ENCODE measurements around the gene NADSYN1.

NADSYN1 gene

DNA sequence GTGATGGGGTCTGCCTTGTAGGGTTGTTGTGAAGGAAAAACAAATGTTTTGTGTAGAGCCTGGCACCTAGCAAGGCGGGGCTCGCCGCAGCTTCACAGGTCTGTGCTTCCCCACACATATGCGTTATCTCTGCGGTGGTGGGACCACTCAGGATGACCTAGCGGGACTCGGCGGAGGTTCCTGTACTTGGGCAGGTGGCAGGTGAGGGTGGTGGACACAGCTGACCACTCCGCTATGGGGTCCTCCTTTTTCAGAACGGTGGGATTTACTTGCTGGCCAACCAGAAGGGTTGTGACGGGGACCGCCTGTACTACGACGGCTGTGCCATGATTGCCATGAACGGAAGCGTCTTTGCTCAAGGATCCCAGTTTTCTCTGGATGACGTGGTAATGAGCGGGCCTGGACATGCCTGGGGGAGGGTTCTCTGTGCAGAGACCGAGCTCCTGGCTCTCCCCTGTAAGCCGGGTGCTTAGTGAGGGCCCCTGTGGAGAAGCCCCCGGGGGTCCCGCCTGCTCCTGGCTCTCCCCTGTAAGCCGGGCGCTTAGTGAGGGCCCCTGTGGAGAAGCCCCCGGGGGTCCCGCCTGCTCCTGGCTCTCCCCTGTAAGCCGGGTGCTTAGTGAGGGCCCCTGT is 21.3 kb downstream of the NADSYN1 start:
- DNase-seq = no peak

GRCh38 chr11:71474771-71475483 is 21.9 kb downstream of the NADSYN1 start:
- DNase-seq = no peak

DNA sequence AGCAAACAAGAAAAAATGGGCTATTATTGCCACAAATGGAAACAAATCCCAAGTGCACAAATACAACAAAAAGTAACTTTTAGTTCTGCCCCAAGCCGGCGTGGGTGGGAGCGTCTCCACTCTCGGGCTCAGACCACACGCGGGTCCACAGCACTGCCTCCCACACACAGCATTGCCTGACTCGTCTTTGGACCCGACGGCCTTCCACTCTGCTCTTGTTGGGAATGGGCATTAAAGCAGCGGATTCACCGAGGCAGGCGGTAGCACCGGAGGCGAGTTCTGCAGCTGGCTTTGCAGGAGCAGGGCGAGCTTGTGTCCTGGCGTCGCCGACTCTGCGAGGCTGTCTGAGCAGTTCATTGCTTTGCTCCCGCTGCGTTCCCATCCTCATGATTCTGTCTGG is 23.0 kb downstream of the NADSYN1 start:
- DNase-seq = no peak

DNA sequence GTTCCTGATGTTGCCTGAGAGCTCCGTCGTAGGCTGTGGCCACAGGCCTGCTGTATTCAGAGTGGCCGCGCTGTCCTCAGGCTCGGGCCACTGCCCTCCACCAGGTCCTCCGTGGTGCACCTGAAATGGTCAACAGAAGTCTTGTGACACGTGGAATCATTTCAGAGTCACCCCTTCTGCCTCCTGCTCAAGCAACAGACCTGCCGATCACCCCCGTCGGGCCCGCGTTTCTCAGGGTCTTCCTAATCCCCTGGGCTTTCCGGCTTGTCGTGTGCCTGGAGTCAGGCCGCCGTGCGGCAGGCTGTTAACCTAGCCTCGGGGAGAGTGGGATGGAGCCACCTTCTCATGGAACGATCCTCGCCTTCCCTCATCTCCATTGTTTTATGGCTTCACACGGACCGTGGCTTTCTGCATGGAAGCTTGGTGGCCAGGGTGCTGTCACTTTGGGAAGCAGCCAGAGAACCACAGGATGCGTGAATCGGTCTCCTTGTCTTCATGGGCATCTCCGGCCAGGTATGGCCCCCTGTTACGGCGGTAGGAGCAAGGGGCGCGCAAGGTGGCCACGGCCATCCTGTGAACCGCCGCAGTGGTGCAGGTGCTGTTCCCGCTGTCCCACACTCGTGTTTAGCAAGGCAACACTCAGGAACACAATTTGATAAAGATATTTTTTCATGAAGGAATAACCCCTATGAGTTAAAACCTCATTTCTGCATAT is 24.1 kb downstream of the NADSYN1 start:
- DNase-seq = no peak

DNA sequence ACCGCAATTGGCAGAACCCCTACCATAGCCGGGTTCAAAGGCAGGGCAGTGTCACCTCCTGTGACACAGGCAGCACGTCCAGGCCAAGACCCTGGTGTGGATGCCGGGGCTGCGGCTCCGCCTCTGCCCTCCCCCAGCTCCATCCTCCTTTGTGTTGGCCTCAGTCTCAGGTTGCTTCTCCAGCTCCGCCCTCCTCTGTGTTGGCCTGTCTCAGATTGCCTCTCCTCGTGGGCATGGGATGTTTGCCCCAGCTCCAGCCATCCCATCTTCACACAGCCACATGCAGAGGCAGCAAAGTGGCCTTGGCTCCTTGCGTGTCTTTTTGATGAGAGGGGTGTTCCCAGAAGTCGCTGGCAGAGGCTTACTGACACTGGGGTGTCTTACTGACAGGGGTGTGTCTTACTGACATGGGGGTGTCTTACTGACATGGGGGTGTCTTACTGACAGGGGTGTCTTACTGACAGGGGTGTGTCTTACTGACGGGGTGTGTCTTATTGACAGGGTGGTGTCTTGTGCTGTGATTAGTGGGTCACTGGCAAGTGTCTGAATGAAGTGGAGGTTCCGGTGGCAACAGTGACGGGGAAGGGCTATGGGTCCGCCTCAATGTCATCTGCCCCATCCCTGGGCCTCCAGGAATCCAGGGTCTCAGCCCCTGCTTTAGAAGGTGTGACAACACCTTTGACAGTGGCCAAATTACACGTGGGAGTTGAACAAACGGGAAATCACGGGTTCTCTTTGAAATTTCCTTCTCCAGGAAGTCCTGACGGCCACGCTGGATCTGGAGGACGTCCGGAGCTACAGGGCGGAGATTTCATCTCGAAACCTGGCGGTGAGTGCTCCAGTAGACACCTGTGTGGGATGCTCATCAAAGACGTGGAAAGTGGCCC is 24.9 kb downstream of the NADSYN1 start:
- DNase-seq = no peak

DNA sequence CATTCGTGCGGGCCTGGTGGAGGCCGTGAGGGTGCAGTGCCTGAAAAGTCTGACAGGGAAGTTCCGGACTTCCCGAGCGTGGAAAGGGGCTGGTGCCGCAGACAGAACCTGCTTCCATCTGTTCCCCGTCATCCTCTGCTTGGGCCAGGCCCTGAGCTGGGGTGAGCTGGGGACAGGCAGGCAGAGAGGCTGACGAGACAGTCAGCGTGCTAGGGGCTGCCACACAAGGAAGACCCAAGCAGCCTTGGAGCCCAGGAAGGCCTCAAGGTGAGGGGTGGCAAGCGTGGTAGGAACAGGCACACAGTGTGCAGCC is 25.5 kb downstream of the NADSYN1 start:
- DNase-seq = no peak

GRCh38 chr11:71481101-71481960 is 28.3 kb downstream of the NADSYN1 start:
- DNase-seq = no peak

DNA sequence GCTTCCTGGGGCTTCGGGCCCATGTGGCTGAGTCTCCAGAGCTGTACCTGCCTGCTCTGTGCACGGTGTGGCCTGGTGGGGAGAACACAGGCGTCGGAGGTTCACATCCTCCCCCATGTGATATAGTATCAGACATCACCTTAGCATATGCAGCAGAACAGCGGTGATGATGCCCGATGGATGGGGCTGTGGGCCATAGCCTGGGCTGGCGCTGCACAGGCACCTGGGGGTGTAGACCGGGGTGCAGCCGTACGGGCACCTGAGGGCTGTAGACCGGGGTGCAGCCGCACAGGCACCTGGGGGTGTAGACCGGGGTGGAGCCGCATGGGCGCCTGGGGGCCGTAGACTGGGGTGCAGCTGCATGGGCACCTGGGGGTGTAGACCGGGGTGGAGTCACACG is 29.2 kb downstream of the NADSYN1 start:
- DNase-seq = no peak

DNA sequence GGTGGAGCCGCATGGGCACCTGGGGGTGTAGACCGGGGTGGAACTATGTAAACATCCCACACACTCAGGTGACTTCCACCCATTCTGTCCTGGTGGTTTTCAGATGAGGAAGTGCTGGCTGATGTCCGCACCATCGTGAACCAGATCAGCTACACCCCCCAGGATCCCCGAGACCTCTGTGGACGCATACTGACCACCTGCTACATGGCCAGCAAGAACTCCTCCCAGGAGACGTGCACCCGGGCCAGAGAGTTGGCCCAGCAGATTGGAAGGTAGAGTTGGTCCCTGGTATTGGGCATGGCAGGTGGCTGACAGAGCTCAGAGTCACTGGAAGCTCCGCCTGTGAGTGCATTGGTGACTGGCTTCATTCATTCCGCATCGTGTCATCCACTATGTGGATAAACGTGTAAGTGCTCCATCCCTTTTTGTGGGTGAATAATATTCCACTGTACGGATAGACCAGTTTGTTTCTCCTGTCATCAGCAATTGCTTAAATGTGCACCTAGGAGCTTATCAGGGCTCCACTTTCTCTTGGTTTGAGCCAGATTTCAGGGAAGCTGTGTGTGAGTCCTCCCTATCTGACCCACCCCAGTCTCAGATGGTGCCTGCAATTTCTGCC is 29.9 kb downstream of the NADSYN1 start:
- no peak for DNase-seq

DNA sequence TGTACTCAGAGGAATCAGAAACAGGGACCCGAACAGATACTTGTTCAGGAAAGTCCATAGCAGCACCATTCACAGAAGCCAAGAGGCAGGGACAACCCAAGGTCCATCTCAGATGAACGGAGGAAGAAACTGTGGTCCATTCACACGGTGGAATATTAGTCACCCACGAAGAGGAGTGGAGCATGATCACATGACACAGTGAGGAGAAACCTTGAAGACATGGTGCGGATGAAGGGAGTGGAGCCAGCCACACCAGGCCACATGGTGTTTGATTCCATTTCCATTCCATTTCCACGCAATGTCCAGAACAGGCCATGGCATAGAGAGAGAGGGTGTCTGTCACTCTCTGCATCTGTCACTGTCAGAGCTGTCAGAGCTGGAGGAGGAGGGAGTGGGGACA is 30.7 kb downstream of the NADSYN1 start:
- no peak for DNase-seq

DNA sequence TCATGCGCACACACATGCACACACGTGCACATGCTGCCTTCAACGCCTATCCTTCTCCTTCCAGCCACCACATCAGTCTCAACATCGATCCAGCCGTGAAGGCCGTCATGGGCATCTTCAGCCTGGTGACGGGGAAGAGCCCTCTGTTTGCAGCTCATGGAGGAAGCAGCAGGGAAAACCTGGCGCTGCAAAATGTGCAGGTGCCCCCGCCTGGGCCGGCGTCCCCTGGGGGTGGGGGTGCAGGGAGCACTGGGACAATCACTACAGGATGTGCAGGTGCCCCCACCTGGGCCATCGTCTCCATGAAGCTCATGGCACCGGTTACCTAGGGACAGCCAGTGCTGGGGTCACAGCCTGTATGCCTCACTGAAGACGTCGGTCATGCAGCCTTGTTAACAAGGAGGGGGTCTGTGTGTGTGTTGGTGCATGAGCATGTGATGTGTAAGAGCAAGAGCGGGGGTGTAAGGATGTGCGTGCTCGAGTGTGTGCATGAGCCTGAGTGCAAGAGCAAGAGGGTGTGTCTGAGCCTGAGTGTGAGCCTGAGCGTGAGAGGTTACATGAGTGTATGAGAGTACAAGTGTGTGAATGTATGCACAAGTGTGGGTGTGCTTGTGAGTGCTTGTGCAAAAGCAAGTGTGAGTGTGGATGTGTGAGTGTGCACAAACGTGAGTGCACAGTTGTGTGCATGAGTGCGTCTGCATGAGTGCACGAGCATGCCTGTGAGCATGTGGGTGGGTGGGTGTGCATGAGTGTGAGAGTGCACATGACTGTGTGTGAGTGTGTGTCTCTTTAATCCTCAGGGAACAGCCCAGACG is 31.5 kb downstream of the NADSYN1 start:
- DNase-seq = no peak

- DNase-seq = no peak
Observed at GRCh38 chr11:71485063-71485399, 32.0 kb downstream of the NADSYN1 start.

DNA sequence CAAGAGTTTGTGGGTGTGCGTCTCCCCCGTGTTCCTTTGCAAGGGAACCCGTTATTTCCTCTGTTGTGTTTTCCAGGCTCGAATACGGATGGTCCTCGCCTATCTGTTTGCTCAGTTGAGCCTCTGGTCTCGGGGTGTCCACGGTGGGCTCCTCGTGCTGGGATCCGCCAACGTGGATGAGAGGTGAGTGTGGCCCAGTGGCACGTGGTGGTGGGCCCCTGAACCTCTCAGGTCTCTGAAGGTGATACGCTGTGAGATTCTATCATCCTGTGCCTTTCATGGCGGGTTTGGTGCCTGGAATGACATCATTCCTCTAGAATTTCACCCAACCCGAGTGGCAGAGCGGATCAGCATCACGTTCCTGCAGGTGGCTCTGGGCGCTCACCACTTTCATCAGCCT is 32.5 kb downstream of the NADSYN1 start:
- no peak for DNase-seq

- DNase-seq = no peak
Observed at GRCh38 chr11:71486320-71486719, 33.3 kb downstream of the NADSYN1 start.

DNA sequence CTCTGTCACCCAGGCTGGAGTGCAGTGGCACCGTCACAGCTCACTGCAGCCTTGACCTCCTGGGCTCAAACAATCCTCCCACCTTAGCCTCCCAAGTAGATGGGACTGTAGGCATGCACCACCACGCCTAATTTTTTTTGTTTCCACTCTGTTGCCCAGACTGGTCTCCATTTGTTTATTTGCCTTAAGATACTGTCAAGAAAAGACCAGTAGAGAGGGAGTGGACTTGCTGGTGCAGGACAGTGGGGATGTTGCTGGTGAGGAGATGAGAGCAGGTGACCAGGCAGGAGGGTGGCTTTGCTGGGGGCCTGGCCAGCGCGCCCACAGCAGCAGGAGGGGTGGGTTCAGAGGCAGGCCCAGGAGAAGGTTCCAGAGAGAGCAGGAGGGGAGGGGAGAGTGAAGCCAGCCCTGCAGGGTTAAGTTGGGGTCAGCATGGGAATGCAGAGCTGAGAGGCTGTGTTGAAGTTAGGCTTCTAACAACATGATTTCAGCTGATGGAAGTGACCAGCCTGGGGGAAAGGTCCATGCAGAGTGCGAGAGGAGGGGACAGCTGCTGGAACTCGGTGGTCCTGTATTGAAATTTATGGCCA is 35.8 kb downstream of the NADSYN1 start:
- no peak for DNase-seq

DNA sequence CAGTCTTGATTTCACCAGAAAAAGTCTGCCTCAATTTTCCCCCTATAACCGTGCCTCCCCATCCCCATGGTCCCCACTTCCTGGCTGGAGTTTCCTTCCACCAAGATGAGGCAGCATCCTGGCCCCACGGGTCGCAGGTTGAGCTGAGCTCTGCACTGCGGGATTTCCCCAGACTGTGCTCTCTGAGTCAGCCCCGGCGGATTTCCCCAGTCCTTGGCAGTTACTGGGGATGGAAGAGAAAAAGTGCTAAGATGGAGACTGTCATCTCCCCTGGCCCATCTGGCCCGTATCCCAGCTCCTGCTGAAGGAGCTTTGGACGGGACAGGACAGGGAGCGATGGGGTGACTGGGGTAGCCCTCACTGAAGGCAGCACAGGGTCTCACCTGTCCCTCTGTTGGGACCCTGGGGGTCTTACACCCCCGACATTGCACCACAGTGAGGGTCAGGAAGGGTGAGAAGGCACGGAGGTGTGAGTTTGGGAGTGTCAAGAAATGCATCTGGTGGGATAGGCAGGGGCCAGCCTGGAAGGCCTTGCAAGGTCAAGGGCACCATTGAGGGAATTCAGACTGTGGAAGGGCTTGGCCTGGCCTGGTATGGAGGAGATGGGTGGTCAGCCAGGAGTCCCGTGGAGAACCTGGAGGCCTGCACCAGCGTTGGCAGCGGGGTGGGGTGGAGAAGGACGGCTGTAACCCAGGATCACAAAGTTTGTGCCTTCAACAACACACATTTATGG is 36.5 kb downstream of the NADSYN1 start:
- DNase-seq = no peak

- no peak for DNase-seq
Observed at GRCh38 chr11:71490044-71490730, 37.2 kb downstream of the NADSYN1 start.

- DNase-seq = no peak
Observed at GRCh38 chr11:71490731-71491390, 37.9 kb downstream of the NADSYN1 start.

DNA sequence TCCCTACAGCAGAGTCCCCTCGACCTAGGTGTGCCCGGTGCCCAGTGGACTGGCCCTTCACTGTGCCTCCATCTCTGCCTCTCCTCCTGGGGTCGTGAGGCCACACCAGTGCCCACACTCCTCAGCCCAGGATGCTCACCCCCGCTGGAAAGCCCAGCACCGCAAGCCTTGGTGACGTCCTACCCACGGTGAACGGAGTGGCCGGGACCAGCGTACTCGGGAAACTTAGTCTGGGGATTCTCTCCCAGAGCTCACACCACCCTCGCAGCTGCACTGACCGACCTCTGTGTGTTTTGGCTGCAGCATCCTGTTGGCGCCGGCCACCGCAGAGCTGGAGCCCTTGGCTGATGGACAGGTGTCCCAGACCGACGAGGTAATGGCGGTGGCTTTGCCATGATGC is 38.5 kb downstream of the NADSYN1 start:
- DNase-seq = no peak

Measured in T1000 (cell line).